IMR-90 (cell line): ENCODE data around the gene SDHAF3. TPM values are rescaled to one million over a fixed set of nuclear protein-coding genes. Genes with fewer than 3 reads are reported as not detected.

Experiments
- ATAC-seq: fragments of 200-7000 bp; cut with Tn5 transposase; 2 replicates; pipeline ENCODE4 v1.9.1; 2020; ENCODE audit warnings: low read depth, mild to moderate bottlenecking, moderate library complexity
- BruUV-seq: library from RNA; stranded (reverse); fragments of 400-500 nt; replicated peaks from 2 replicates; lab custom pipeline; 2021; lab: Mats Ljungman, UMichigan
- CTCF ChIA-PET: fragments of 300-600 bp; formaldehyde crosslinking; extraction: SDS; loops from one replicate; lab custom pipeline; 2021; ENCODE audit warnings: antibody characterized with exemption; lab: Yijun Ruan, JAX
- POLR2A ChIA-PET: fragments of 300-600 bp; sonication (Branson Sonifier 250); formaldehyde crosslinking; loops from one replicate; lab custom pipeline; 2022; ENCODE audit warnings: antibody characterized with exemption; ENCODE audit not compliant: unreplicated experiment; lab: Charles Lee
- DNase-seq: peaks from one replicate; pipeline ENCODE4 v3.0.0; 2013
- H2AFZ ChIP-seq: replicated peaks from 2 replicates; pipeline ENCODE3; 2013; ENCODE audit warnings: low read length, mild to moderate bottlenecking; ENCODE audit not compliant: poor library complexity
- H2AK5ac ChIP-seq: 2 replicates; pipeline ENCODE4 v1.6.1; 2013; ENCODE audit warnings: low read depth, low read length, inconsistent platforms
- H2AK9ac ChIP-seq: replicated peaks from 2 replicates; pipeline ENCODE3; 2013; ENCODE audit warnings: mild to moderate bottlenecking, low read depth, low read length, moderate library complexity; ENCODE audit not compliant: poor library complexity
- H2BK120ac ChIP-seq: 2 replicates; pipeline ENCODE4 v1.6.1; 2013; ENCODE audit warnings: low read depth, low read length, inconsistent platforms
- H2BK15ac ChIP-seq: 3 replicates; pipeline ENCODE4 v1.6.1; 2013; ENCODE audit warnings: low read depth, low read length, inconsistent platforms
- H2BK20ac ChIP-seq: 2 replicates; pipeline ENCODE4 v1.6.1; 2013; ENCODE audit warnings: low read depth, mild to moderate bottlenecking, inconsistent platforms, low read length, moderate library complexity
- H2BK5ac ChIP-seq: 2 replicates; pipeline ENCODE4 v1.6.1; 2013; ENCODE audit warnings: mild to moderate bottlenecking, low read depth, low read length, inconsistent platforms; ENCODE audit not compliant: poor library complexity, severe bottlenecking
- H3K14ac ChIP-seq: replicated peaks from 2 replicates; pipeline ENCODE4 v1.6.1; 2013; ENCODE audit warnings: low read depth, low read length, inconsistent platforms
- H3K18ac ChIP-seq: 2 replicates; pipeline ENCODE4 v1.6.1; 2013; ENCODE audit warnings: low read depth, low read length, control low read depth
- H3K23ac ChIP-seq: 2 replicates; pipeline ENCODE4 v1.6.1; 2013; ENCODE audit warnings: low read depth, low read length, inconsistent platforms
- H3K27ac ChIP-seq: 2 replicates; pipeline ENCODE4 v1.5.1; 2013; ENCODE audit warnings: mild to moderate bottlenecking, control low read depth, low read length; ENCODE audit not compliant: insufficient read depth
- H3K27me3 ChIP-seq: 2 replicates; pipeline ENCODE4 v1.6.1; 2013; ENCODE audit warnings: low read length; ENCODE audit not compliant: control insufficient read depth, insufficient read depth
- H3K36me3 ChIP-seq: 2 replicates; pipeline ENCODE4 v1.6.1; 2013; ENCODE audit warnings: low read length, mixed read lengths; ENCODE audit not compliant: control insufficient read depth, insufficient read depth
- H3K4ac ChIP-seq: 2 replicates; pipeline ENCODE4 v1.6.1; 2013; ENCODE audit warnings: low read depth, low read length, inconsistent platforms
- H3K4me1 ChIP-seq: 2 replicates; pipeline ENCODE4 v1.6.1; 2013; ENCODE audit warnings: low read length, mixed read lengths; ENCODE audit not compliant: control insufficient read depth, insufficient read depth
- H3K4me2 ChIP-seq: 2 replicates; pipeline ENCODE4 v1.6.1; 2013; ENCODE audit warnings: low read depth, mild to moderate bottlenecking, control low read depth, low read length, moderate library complexity
- H3K4me3 ChIP-seq: 2 replicates; pipeline ENCODE4 v1.5.1; 2013; ENCODE audit warnings: low read depth, mild to moderate bottlenecking, control low read depth, low read length, moderate library complexity; ENCODE audit not compliant: insufficient read depth
- H3K56ac ChIP-seq: 2 replicates; pipeline ENCODE4 v1.6.1; 2013; ENCODE audit warnings: low read length, inconsistent platforms; ENCODE audit not compliant: insufficient read depth; ENCODE audit errors: extremely low read depth
- H3K79me1 ChIP-seq, 2 experiments: 2 replicates each; pipeline ENCODE4 v1.6.1; 2013; ENCODE audit warnings: low read length in 2 of 2, inconsistent platforms in 1 of 2, low read depth in 1 of 2
- H3K9ac ChIP-seq: 2 replicates; pipeline ENCODE4 v1.6.1; 2013; ENCODE audit warnings: low read depth, low read length, control low read depth
- H3K9me1 ChIP-seq: 2 replicates; pipeline ENCODE4 v1.6.1; 2013; ENCODE audit warnings: low read length, inconsistent platforms; ENCODE audit not compliant: insufficient read depth
- H3K9me3 ChIP-seq: 2 replicates; pipeline ENCODE4 v1.6.1; 2013; ENCODE audit warnings: low read length; ENCODE audit not compliant: control insufficient read depth, insufficient read depth
- H4K20me1 ChIP-seq: 2 replicates; pipeline ENCODE4 v1.6.1; 2013; ENCODE audit warnings: low read length, inconsistent platforms; ENCODE audit not compliant: insufficient read depth
- H4K5ac ChIP-seq: 2 replicates; pipeline ENCODE4 v1.6.1; 2013; ENCODE audit warnings: mild to moderate bottlenecking, low read depth, low read length, control low read depth
- H4K8ac ChIP-seq, 2 experiments: 2 replicates each; pipeline ENCODE4 v1.6.1; 2013; ENCODE audit warnings: low read depth in 2 of 2, low read length in 2 of 2, control low read depth in 1 of 2, inconsistent platforms in 1 of 2
- H4K91ac ChIP-seq: 2 replicates; pipeline ENCODE4 v1.6.1; 2013; ENCODE audit warnings: low read depth, low read length, inconsistent platforms; ENCODE audit not compliant: insufficient read depth
- BHLHE40 ChIP-seq: fragments of 150-350 bp; IDR thresholded peaks from 2 replicates; pipeline ENCODE4 v1.6.1; 2016; ENCODE audit warnings: mild to moderate bottlenecking, low read depth, low read length
- CEBPB ChIP-seq: IDR thresholded peaks from 2 replicates; pipeline ENCODE4 v1.6.1; 2012; ENCODE audit warnings: low read depth, low read length, improper control_type of control experiment
- CHD1 ChIP-seq: IDR thresholded peaks from 2 replicates; pipeline ENCODE4 v1.6.1; 2012; ENCODE audit warnings: low read depth, low read length, improper control_type of control experiment
- CTCF ChIP-seq: conservative IDR thresholded peaks from 2 replicates; pipeline ENCODE4 v1.5.1; 2012; ENCODE audit warnings: mild to moderate bottlenecking, low read depth, low read length, improper control_type of control experiment
- ELK1 ChIP-seq: fragments of 150-350 bp; IDR thresholded peaks from 2 replicates; pipeline ENCODE4 v1.6.1; 2016; ENCODE audit warnings: low read depth, mild to moderate bottlenecking, low read length, moderate library complexity, borderline replicate concordance
- FOS ChIP-seq: fragments of 150-350 bp; IDR thresholded peaks from 2 replicates; pipeline ENCODE4 v1.6.1; 2016; ENCODE audit warnings: low read depth, low read length
- MAZ ChIP-seq: IDR thresholded peaks from 2 replicates; pipeline ENCODE4 v1.6.1; 2012; ENCODE audit warnings: low read depth, mild to moderate bottlenecking, low read length, improper control_type of control experiment, moderate library complexity, borderline replicate concordance
- MXI1 ChIP-seq: IDR thresholded peaks from 2 replicates; pipeline ENCODE4 v1.6.1; 2012; ENCODE audit warnings: low read depth, mild to moderate bottlenecking, low read length, moderate library complexity, borderline replicate concordance
- NFE2L2 ChIP-seq: fragments of 150-350 bp; IDR thresholded peaks from 2 replicates; pipeline ENCODE4 v1.6.1; 2016; ENCODE audit warnings: low read depth, mild to moderate bottlenecking, low read length
- POLR2A ChIP-seq: IDR thresholded peaks from 2 replicates; pipeline ENCODE4 v1.6.1; 2012; ENCODE audit warnings: mild to moderate bottlenecking, low read depth, low read length
- RAD21 ChIP-seq: IDR thresholded peaks from 2 replicates; pipeline ENCODE4 v1.6.1; 2012; ENCODE audit warnings: low read length, improper control_type of control experiment
- RCOR1 ChIP-seq: IDR thresholded peaks from 2 replicates; pipeline ENCODE4 v1.6.1; 2012; ENCODE audit warnings: mild to moderate bottlenecking, low read length, improper control_type of control experiment; ENCODE audit not compliant: insufficient replicate concordance
- RFX5 ChIP-seq: IDR thresholded peaks from 2 replicates; pipeline ENCODE4 v1.8.0; 2012; ENCODE audit warnings: low read depth, mild to moderate bottlenecking, low read length, moderate library complexity
- USF2 ChIP-seq: fragments of 150-350 bp; IDR thresholded peaks from 2 replicates; pipeline ENCODE4 v1.6.1; 2017; ENCODE audit warnings: mild to moderate bottlenecking, antibody characterized with exemption, low read length, low read depth
- WGBS, 2 experiments: methylation state at CpG; one replicate each; pipeline versions ENCODE4 v1.1.5 to v1.1.7; 2013; ENCODE audit warnings: missing lambda C conversion rate in 2 of 2; ENCODE audit not compliant: insufficient read length in 1 of 2; ENCODE audit errors: extremely low coverage in 2 of 2; 5-methylcytosine and 5-hydroxymethylcytosine counted together
- dilution Hi-C: fragments of 300-500 bp; cut with HindIII; formaldehyde crosslinking; loops from one replicate; pipeline ENCODE4 v1.14.3; 2018; ENCODE audit warnings: low sequenced_read_pairs; ENCODE audit not compliant: unreplicated experiment
- in situ Hi-C: fragments of 300-500 bp; cut with MboI; formaldehyde crosslinking; loops from 3 replicates; pipeline ENCODE4 v1.14.3; 2019; ENCODE audit warnings: low sequenced_read_pairs, inconsistent platforms, mixed read lengths
- intact Hi-C: fragments of 100-400 bp; cut with micrococcal nuclease; formaldehyde crosslinking; loops from 2 replicates; pipeline ENCODE4 v1.10.0; 2022
- polyA plus RNA-seq, 3 experiments: library from polyadenylated mRNA; depleted of rRNA; stranded (reverse); fragments of >200 nt; gene quantifications; 2 replicates each; pipeline ENCODE4 v1.2.3, GENCODE V29; 2012; ENCODE audit warnings: low replicate concordance in 1 of 3
- total RNA-seq: library from RNA; depleted of rRNA; stranded (reverse); fragments of >200 nt; gene quantifications from 2 replicates; pipeline ENCODE4 v1.2.3, GENCODE V29; 2012

The SDHAF3 gene
- total and polyA plus RNA-seq, 2 of the 4 experiments (the other 2 are of a cell fraction) = 5.7 to 6.1 TPM

- DNase-seq = no peak
- Histone ChIP-seq H2BK20ac (no peak overlapping the region), H3K4ac (no peak overlapping the region), H3K18ac (no peak overlapping the region), H4K91ac (no peak overlapping the region), H2AK5ac (no peak overlapping the region), H2AFZ (no peak overlapping the region), H4K5ac (no peak overlapping the region), H4K8ac (no peak overlapping the region), H3K9ac (no peak overlapping the region), H3K9me1 (no peaks in the 10 kb centered on the region), H3K4me2 (no peak overlapping the region), H2BK15ac (no peak overlapping the region), H3K36me3 (no peaks in the 10 kb centered on the region), H2AK9ac (no peak overlapping the region), H3K9me3 (no peaks in the 10 kb centered on the region), H3K14ac (no peak overlapping the region), H3K79me1 (no peaks in the 10 kb centered on the region), H3K27ac (no peak overlapping the region), H2BK5ac (no peak overlapping the region), H3K4me1 (no peaks in the 10 kb centered on the region), H2BK120ac (no peak overlapping the region), H3K4me3 (no peak overlapping the region), H4K20me1 (no peaks in the 10 kb centered on the region), H3K27me3 (no peaks in the 10 kb centered on the region), H3K56ac (no peak overlapping the region), H3K23ac (no peak overlapping the region)
- dilution Hi-C loops = no loop called here
- intact Hi-C loops = no loop called here
- no TSS peak for BruUV-seq
- ATAC-seq = no peak
- TF ChIP-seq CTCF = no peak
- TF ChIP-seq POLR2A = no peak
- no peak for TF ChIP-seq BHLHE40
- TF ChIP-seq CHD1 = no peak
- no peak for TF ChIP-seq RAD21
- TF ChIP-seq MAZ = no peak
- no peak for TF ChIP-seq ELK1
- TF ChIP-seq RFX5 = no peak
- no peak for TF ChIP-seq MXI1
- TF ChIP-seq NFE2L2 = no peak
- TF ChIP-seq CEBPB = no peak
- TF ChIP-seq RCOR1 = no peak
- no peak for TF ChIP-seq USF2
- TF ChIP-seq FOS = no peak
- ChIA-PET CTCF (no interaction called here), POLR2A (no interaction called here)
- no CpG with 5 or more reads among the region's 6 CpGs for WGBS, 2 experiments
- in situ Hi-C loops = no loop called here
These were observed 27.7 kb upstream of the SDHAF3 start for GRCh38 chr7:97089771-97090170.
